NCI-H748 (cell line): ENCODE results near the gene SGCA.

Source experiments
- DNase-seq: peaks from one replicate; lab custom pipeline; 2025; ENCODE audit not compliant: unreplicated experiment; lab: John Stamatoyannopoulos, UW

The SGCA gene

GRCh38 chr17:50134206-50135110, 31.3 kb upstream of the SGCA start:
- no peak for DNase-seq

- no peak for DNase-seq
Measured at GRCh38 chr17:50135316-50136095, 30.3 kb upstream of the SGCA start.

GRCh38 chr17:50136096-50136687, 29.6 kb upstream of the SGCA start:
- DNase-seq: no peak

GRCh38 chr17:50137042-50137441, 28.8 kb upstream of the SGCA start:
- DNase-seq: no peak

GRCh38 chr17:50139185-50139783, 26.5 kb upstream of the SGCA start:
- DNase-seq: no peak

GRCh38 chr17:50139950-50140885, 25.6 kb upstream of the SGCA start:
- peak; percentile 51 for DNase-seq

- no peak for DNase-seq
Measured at GRCh38 chr17:50141026-50141744, 24.6 kb upstream of the SGCA start.

- no peak for DNase-seq
Measured at GRCh38 chr17:50141745-50142110, 24.1 kb upstream of the SGCA start.

- no peak for DNase-seq
Measured at GRCh38 chr17:50143461-50144176, 22.2 kb upstream of the SGCA start.

GRCh38 chr17:50144355-50144754, 21.4 kb upstream of the SGCA start:
- no peak for DNase-seq

- DNase-seq: no peak
Measured at GRCh38 chr17:50144845-50145531, 20.8 kb upstream of the SGCA start.

GRCh38 chr17:50145532-50146229, 20.1 kb upstream of the SGCA start:
- no peak for DNase-seq

- DNase-seq: no peak
Measured at GRCh38 chr17:50146230-50146926, 19.4 kb upstream of the SGCA start.

- DNase-seq: no peak
Measured at GRCh38 chr17:50146927-50147665, 18.7 kb upstream of the SGCA start.

GRCh38 chr17:50147841-50148225, 18.0 kb upstream of the SGCA start:
- no peak for DNase-seq

- DNase-seq: peak; percentile 28
Measured at GRCh38 chr17:50148226-50149090, 17.3 kb upstream of the SGCA start.
